H1 (cell line): ENCODE data around the gene NHS. TPM values are rescaled to one million over a fixed set of nuclear protein-coding genes. Genes with fewer than 3 reads are reported as not detected.

Experiments used
- CTCF ChIA-PET: fragments of 300-600 bp; sonication (Branson Sonifier 250); formaldehyde crosslinking; loops from one replicate; lab custom pipeline; 2021; ENCODE audit not compliant: partially characterized antibody; lab: Charles Lee
- POLR2A ChIA-PET: fragments of 300-600 bp; sonication (Branson Sonifier 250); formaldehyde crosslinking; loops from one replicate; lab custom pipeline; 2021; ENCODE audit warnings: inconsistent platforms; ENCODE audit not compliant: partially characterized antibody; lab: Charles Lee
- DNase-seq, 2 experiments: peaks; one replicate each; pipeline versions ENCODE4 v3.0.0 to v3.0.0-alpha.2; 2010 to 2022; ENCODE audit warnings: low spot score in 2 of 2, low read depth in 1 of 2, mixed read lengths in 1 of 2
- FAIRE-seq: peaks from 2 replicates; lab custom pipeline; 2011; peaks lifted over from hg19 to GRCh38; lab: Jason Lieb, UNC
- H2AFZ ChIP-seq: 2 replicates; pipeline ENCODE4 v1.8.1; 2012; ENCODE audit warnings: low read length, inconsistent platforms
- H2AK5ac ChIP-seq: 2 replicates; pipeline ENCODE4 v1.6.1; 2013; ENCODE audit warnings: low read depth, low read length
- H2BK120ac ChIP-seq: replicated peaks from 2 replicates; pipeline ENCODE3; 2013; ENCODE audit warnings: low read depth, low read length, inconsistent platforms
- H2BK12ac ChIP-seq: 2 replicates; pipeline ENCODE4 v1.6.1; 2013; ENCODE audit warnings: low read depth, low read length
- H2BK15ac ChIP-seq: 2 replicates; pipeline ENCODE4 v1.6.1; 2013; ENCODE audit warnings: low read length
- H2BK20ac ChIP-seq: 2 replicates; pipeline ENCODE4 v1.6.1; 2013; ENCODE audit warnings: low read length
- H2BK5ac ChIP-seq: 2 replicates; pipeline ENCODE4 v1.6.1; 2013; ENCODE audit warnings: low read depth, low read length
- H3K14ac ChIP-seq: 2 replicates; pipeline ENCODE4 v1.6.1; 2013; ENCODE audit warnings: inconsistent platforms; ENCODE audit not compliant: insufficient read length
- H3K18ac ChIP-seq: 2 replicates; pipeline ENCODE4 v1.6.1; 2013; ENCODE audit warnings: low read length; ENCODE audit errors: extremely low read depth
- H3K23ac ChIP-seq: 2 replicates; pipeline ENCODE4 v1.6.1; 2013; ENCODE audit warnings: inconsistent platforms; ENCODE audit not compliant: insufficient read length
- H3K23me2 ChIP-seq: 2 replicates; pipeline ENCODE4 v1.6.1; 2013; ENCODE audit warnings: low read depth, low read length
- H3K27ac ChIP-seq: 2 replicates; pipeline ENCODE4 v1.6.1; 2011; ENCODE audit warnings: low read depth, low read length, inconsistent platforms
- H3K27me3 ChIP-seq, 4 experiments: replicated peaks in 1 of 4; 1 replicate in 1 of 4; 2 replicates in 3 of 4; pipeline versions ENCODE4 v1.6.1 to v1.8.1; 2011 to 2013; ENCODE audit warnings: low read length in 3 of 4, mild to moderate bottlenecking in 3 of 4, inconsistent platforms in 2 of 4, mixed read lengths in 2 of 4, moderate library complexity in 1 of 4; ENCODE audit not compliant: control insufficient read depth in 3 of 4, insufficient read depth in 3 of 4; ENCODE audit errors: extremely low read depth in 1 of 4
- H3K36me3 ChIP-seq, 4 experiments: 2 replicates each; pipeline versions ENCODE4 v1.6.1 to v1.8.1; 2011 to 2013; ENCODE audit warnings: mild to moderate bottlenecking in 4 of 4, low read length in 3 of 4, moderate library complexity in 2 of 4, control low read depth in 1 of 4, inconsistent platforms in 1 of 4; ENCODE audit not compliant: insufficient read depth in 4 of 4, control insufficient read depth in 2 of 4
- H3K4ac ChIP-seq: replicated peaks from 2 replicates; pipeline ENCODE3; 2013; ENCODE audit warnings: low read length, low read depth, mixed read lengths, inconsistent platforms; ENCODE audit not compliant: insufficient read length
- H3K4me1 ChIP-seq, 4 experiments: replicated peaks in 1 of 4; 1 replicate in 1 of 4; 2 replicates in 3 of 4; pipeline versions ENCODE4 v1.6.1 to v1.8.1; 2011 to 2013; ENCODE audit warnings: low read length in 3 of 4, inconsistent platforms in 2 of 4, mixed read lengths in 1 of 4; ENCODE audit not compliant: insufficient read depth in 4 of 4, control insufficient read depth in 3 of 4
- H3K4me2 ChIP-seq, 2 experiments: 2 replicates each; pipeline versions ENCODE4 v1.6.1 to v1.8.1; 2011 to 2013; ENCODE audit warnings: low read depth in 2 of 2, low read length in 2 of 2, control low read depth in 1 of 2, inconsistent platforms in 1 of 2, mild to moderate bottlenecking in 1 of 2; ENCODE audit not compliant: insufficient read depth in 1 of 2
- H3K4me3 ChIP-seq, 4 experiments: fragments of 200-600, 300-600 bp in 1 of 4; sonication (generic), shearing (Covaris generic), sonication (Bioruptor Twin) in 1 of 4; 2 replicates each; pipeline versions ENCODE4 v1.5.1 to v1.8.1; 2011 to 2016; ENCODE audit warnings: low read length in 4 of 4, low read depth in 3 of 4, control low read depth in 2 of 4, inconsistent platforms in 2 of 4, mild to moderate bottlenecking in 2 of 4, mixed read lengths in 1 of 4, moderate library complexity in 1 of 4; ENCODE audit not compliant: insufficient read depth in 2 of 4; ENCODE audit errors: extremely low read depth in 1 of 4
- H3K56ac ChIP-seq: replicated peaks from 2 replicates; pipeline ENCODE3; 2013; ENCODE audit warnings: low read depth, mild to moderate bottlenecking, mixed read lengths, low read length, inconsistent platforms; ENCODE audit not compliant: insufficient read length
- H3K79me1 ChIP-seq: 2 replicates; pipeline ENCODE4 v1.6.1; 2013; ENCODE audit warnings: low read depth, low read length, control low read depth
- H3K79me2 ChIP-seq, 2 experiments: 2 replicates each; pipeline versions ENCODE4 v1.6.1 to v1.8.1; 2012 to 2013; ENCODE audit warnings: low read length in 2 of 2, mild to moderate bottlenecking in 2 of 2, inconsistent platforms in 1 of 2; ENCODE audit not compliant: insufficient read depth in 2 of 2, control insufficient read depth in 1 of 2
- H3K9ac ChIP-seq, 4 experiments: replicated peaks in 1 of 4; 1 replicate in 1 of 4; 2 replicates in 3 of 4; pipeline versions ENCODE4 v1.6.1 to v1.8.1; 2011 to 2013; ENCODE audit warnings: low read depth in 3 of 4, low read length in 3 of 4, control low read depth in 2 of 4, mild to moderate bottlenecking in 2 of 4, moderate library complexity in 2 of 4, inconsistent platforms in 1 of 4; ENCODE audit errors: extremely low read depth in 1 of 4
- H3K9me3 ChIP-seq, 2 experiments: 2 replicates each; pipeline versions ENCODE4 v1.6.1 to v1.8.1; 2012 to 2013; ENCODE audit warnings: mild to moderate bottlenecking in 2 of 2, moderate library complexity in 2 of 2, control low read depth in 1 of 2, inconsistent platforms in 1 of 2, low read depth in 1 of 2, low read length in 1 of 2, mixed read lengths in 1 of 2; ENCODE audit not compliant: insufficient read depth in 2 of 2
- H4K20me1 ChIP-seq, 2 experiments: replicated peaks in 1 of 2; 2 replicates each; pipeline versions ENCODE3 to v1.8.1; 2011 to 2013; ENCODE audit warnings: inconsistent platforms in 2 of 2, low read length in 2 of 2, mild to moderate bottlenecking in 1 of 2; ENCODE audit not compliant: insufficient read depth in 2 of 2, control insufficient read depth in 1 of 2
- H4K5ac ChIP-seq: 2 replicates; pipeline ENCODE4 v1.6.1; 2013; ENCODE audit warnings: low read length, low read depth, mixed read lengths, inconsistent platforms; ENCODE audit not compliant: insufficient read length
- H4K8ac ChIP-seq: 2 replicates; pipeline ENCODE4 v1.8.0; 2013; ENCODE audit warnings: mild to moderate bottlenecking, moderate library complexity, low read length, inconsistent platforms; ENCODE audit not compliant: insufficient read depth; ENCODE audit errors: extremely low read depth
- H4K91ac ChIP-seq: replicated peaks from 2 replicates; pipeline ENCODE3; 2013; ENCODE audit warnings: low read length, mixed read lengths, inconsistent platforms; ENCODE audit not compliant: insufficient read length
- ASH2L ChIP-seq: fragments of 200-600, 300-600 bp; sonication (generic); IDR thresholded peaks from one replicate; pipeline ENCODE4 v1.7.1; 2017; ENCODE audit warnings: low read length
- WGBS, 2 experiments: shearing (Covaris generic) in 1 of 2; methylation state at CpG; one replicate each; pipeline versions ENCODE4 v1.1.6 to v1.1.7; 2013 to 2015; ENCODE audit warnings: low lambda C conversion rate in 2 of 2, mixed read lengths in 2 of 2, inconsistent platforms in 1 of 2, low coverage in 1 of 2, missing lambda C conversion rate in 1 of 2; ENCODE audit not compliant: insufficient replicate concordance in 2 of 2, insufficient coverage in 1 of 2, insufficient read length in 1 of 2; ENCODE audit errors: extremely low coverage in 1 of 2, missing lambda C conversion rate in 1 of 2; 5-methylcytosine and 5-hydroxymethylcytosine counted together
- polyA plus RNA-seq, 7 experiments: library from polyadenylated mRNA; depleted of rRNA in 3 of 7; stranded (reverse) in 5 of 7; unstranded in 2 of 7; fragments of >200 nt in 5 of 7; fragments of 200-250 nt in 2 of 7; gene quantifications; 1 replicate in 5 of 7; 2 replicates in 1 of 7; 4 replicates in 1 of 7; pipeline versions ENCODE4 v1.2.1 to v1.2.3, GENCODE V29; 2011 to 2013; ENCODE audit warnings: missing spikeins in 2 of 7, mixed read lengths in 2 of 7
- total RNA-seq: library from RNA; stranded (reverse); fragmentation: NEBNext Ultra II Directional; extraction: Animal tissue kit (Norgen Biotek cat#: 25700); gene quantifications from 2 replicates; pipeline ENCODE4 v1.2.1, GENCODE V29; 2021

The NHS gene
- total and polyA plus RNA-seq, 2 of the 8 experiments (the other 6 are each of a cell fraction or from before 2014, with no cell fraction given) = 2.2 to 6.7 TPM

DNA sequence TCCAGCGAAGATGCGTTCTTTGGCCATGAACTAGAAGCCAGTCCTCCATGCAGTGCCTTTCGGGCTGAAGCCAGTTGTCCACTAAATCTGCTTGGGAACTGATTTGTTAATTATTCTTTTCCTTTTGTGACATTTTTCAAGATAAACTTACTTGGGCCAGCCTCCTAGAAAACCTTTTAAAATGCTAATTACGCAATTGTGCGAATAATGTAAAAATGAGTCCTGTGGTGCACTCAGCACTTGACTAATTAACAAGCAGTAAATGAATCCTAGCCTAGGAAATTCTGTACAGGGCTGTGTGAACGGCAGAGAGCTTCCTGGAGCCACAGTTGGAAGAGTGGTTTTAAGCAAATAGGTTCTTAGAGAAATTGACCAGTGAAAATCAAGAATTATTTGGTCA lies 212.4 kb downstream of the NHS start:
- Histone ChIP-seq H4K20me1 (no peaks in the 10 kb centered on the region), H3K36me3 (no peaks in the 10 kb centered on the region), H2BK12ac (no peak overlapping the region), H4K8ac (no peak overlapping the region), H3K56ac (no peak overlapping the region), H3K14ac (no peak overlapping the region), H2BK20ac (no peak overlapping the region), H3K4me2 (no peak overlapping the region), H2AFZ (no peak overlapping the region), H2BK120ac (no peak overlapping the region), H3K9ac (no peak overlapping the region), H2AK5ac (no peak overlapping the region), H4K91ac (no peak overlapping the region), H3K23ac (no peak overlapping the region), H3K4me1 (no peaks in the 10 kb centered on the region; a peak in 1 of 7 replicates), H3K4ac (no peak overlapping the region), H3K27me3 (no peaks in the 10 kb centered on the region), H2BK5ac (no peak overlapping the region), H3K9me3 (no peaks in the 10 kb centered on the region), H4K5ac (no peak overlapping the region), H3K4me3 (no peak overlapping the region), H3K23me2 (no peaks in the 10 kb centered on the region), H3K79me1 (no peaks in the 10 kb centered on the region), H3K27ac (no peak overlapping the region), H2BK15ac (no peak overlapping the region), H3K18ac (no peak overlapping the region), H3K79me2 (no peaks in the 10 kb centered on the region)
- DNase-seq = no peak
- POLR2A ChIA-PET = no interaction called here
- no peak for TF ChIP-seq ASH2L
- CTCF ChIA-PET = interaction anchor here (0.8 kb wide), 1 partner anchor 52 kb away, joined by 3 read pairs; no protein-coding TSS in a partner anchor
- FAIRE-seq = no peak
- 87% methylated on average over 6 of the region's 6 CpGs; no CpG with 5 or more reads in 1 of the 2 experiments for WGBS, 2 experiments
